GM10266 (cell line): ENCODE measurements around the gene ARGLU1.

Experiments
- DNase-seq: peaks from one replicate; pipeline ENCODE4 v3.0.0; 2012; ENCODE audit errors: extremely low spot score
- TF ChIP-seq, protein P1 (sequence below): IDR thresholded peaks from 2 replicates; pipeline ENCODE4 v1.5.1; 2012; ENCODE audit warnings: mild to moderate bottlenecking, low read depth; ENCODE audit not compliant: control insufficient read depth, insufficient read depth; ENCODE audit errors: missing control alignments

The ARGLU1 gene

DNA sequence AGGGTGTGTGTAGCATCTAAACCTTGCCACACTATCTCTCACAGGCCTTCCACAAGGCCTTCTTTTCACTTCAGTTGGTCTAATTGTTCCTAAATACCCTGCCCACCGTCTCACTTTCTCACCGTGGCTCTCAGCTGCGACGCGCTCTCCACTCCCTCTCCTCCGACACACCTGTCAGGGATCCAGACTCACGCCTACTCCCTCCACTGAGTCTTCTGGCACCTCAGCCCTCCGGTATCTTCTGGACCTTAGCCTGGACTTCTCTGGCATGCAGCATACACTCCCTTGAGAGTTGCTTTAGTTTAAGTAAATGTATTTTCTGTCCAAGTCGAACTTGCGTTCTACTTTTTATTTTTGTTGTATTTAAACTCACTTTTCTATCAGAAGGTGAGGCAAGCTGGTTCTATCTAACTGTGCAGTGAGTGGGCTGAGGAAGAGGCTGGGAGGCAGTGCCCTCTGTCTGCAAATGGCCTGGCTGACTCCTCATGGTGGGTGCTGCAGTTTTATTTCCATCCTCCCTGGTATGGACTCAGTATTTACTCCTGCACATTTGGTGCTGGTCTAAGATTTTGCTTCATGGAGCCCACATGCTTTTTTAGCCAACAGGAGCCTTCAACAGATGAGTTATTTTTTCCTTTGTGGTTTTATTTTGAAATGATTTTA is 28.5 kb upstream of the ARGLU1 start:
- DNase-seq, result no peak
- TF ChIP-seq, protein P1, sequence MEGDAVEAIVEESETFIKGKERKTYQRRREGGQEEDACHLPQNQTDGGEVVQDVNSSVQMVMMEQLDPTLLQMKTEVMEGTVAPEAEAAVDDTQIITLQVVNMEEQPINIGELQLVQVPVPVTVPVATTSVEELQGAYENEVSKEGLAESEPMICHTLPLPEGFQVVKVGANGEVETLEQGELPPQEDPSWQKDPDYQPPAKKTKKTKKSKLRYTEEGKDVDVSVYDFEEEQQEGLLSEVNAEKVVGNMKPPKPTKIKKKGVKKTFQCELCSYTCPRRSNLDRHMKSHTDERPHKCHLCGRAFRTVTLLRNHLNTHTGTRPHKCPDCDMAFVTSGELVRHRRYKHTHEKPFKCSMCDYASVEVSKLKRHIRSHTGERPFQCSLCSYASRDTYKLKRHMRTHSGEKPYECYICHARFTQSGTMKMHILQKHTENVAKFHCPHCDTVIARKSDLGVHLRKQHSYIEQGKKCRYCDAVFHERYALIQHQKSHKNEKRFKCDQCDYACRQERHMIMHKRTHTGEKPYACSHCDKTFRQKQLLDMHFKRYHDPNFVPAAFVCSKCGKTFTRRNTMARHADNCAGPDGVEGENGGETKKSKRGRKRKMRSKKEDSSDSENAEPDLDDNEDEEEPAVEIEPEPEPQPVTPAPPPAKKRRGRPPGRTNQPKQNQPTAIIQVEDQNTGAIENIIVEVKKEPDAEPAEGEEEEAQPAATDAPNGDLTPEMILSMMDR, result no peak

DNA sequence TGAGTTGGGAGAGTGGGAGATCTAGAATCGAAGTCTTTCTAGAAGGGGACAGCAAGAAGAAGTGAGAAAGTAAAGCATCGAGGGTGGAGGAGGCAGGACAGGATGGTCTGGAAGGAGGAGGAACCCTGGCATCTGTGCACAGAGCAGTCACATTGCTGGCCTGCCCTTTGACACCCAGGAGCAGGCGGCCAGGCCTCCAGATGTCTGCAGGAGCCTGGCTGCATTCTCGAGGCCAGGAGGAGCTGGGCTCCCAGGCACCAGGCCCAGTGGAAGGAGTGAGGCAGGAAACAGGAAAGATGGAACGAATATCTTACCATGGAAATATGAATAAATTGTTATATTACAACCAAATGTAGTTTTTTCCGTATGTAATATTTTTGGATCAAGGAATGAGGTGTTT is 27.7 kb upstream of the ARGLU1 start:
- no peak for DNase-seq

DNA sequence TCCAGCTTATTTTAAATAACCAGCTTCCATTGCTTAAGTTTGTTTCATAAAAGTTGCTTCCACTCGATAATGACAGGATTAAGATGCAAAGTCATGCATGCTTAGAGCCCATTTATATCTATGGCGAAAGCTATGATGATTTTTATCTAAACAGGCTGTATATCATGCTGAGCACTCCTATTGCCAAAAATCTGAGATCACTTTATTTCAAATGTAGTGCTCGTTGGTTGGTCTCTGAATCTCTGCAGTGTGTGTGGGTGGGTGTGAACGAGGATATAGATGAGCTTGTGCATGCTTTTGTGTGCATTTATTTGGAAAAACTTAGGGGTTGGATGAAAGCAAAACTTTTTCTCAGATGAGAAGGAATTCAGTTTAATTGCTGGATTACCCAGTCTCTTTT is 27.0 kb upstream of the ARGLU1 start:
- DNase-seq, result no peak

More for the DNA sequence above, 27.7 kb upstream of the ARGLU1 start:
- TF ChIP-seq, protein P1, result no peak

DNA sequence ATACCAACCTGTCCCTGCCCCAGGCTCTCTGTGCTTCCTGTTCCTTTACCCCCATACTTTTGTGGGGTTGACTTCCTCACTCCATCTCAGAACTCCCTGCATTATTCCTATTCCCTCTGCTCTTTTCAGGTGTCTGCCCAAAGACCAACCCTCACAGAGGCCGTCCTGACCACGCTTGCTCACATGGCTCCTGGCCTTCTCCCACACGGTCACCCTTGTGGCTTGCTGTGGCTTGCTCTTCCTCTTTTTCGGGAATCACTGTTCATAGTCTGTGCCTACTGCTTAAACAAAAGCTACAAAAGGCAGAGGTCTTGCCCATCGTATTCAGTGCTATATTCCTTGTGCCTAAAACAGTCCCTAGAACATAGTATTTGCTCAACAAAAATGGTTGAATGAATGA is 25.2 kb upstream of the ARGLU1 start:
- DNase-seq, result no peak
- TF ChIP-seq, protein P1, result no peak

More for the DNA sequence above, 27.0 kb upstream of the ARGLU1 start:
- TF ChIP-seq, protein P1, result no peak

DNA sequence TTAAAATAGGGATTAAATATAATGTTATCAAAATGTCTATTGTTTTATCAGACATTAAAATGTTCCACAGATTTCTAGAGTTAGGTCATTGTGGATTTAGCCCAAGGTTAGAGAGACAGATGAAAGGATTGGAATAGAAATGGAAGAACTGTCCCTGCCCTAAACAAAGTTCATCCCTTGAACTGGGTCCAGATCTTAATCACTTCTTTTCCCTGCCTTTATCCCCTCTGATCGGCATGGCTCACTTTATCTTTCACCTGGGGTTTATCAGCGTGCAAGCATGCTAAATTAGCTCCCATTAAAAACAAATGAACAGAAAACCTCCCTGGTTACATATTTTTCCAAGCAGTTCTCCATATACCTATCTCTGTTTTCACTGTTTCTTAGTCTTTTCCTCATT is 23.4 kb upstream of the ARGLU1 start:
- DNase-seq, result no peak
- TF ChIP-seq, protein P1, result no peak

DNA sequence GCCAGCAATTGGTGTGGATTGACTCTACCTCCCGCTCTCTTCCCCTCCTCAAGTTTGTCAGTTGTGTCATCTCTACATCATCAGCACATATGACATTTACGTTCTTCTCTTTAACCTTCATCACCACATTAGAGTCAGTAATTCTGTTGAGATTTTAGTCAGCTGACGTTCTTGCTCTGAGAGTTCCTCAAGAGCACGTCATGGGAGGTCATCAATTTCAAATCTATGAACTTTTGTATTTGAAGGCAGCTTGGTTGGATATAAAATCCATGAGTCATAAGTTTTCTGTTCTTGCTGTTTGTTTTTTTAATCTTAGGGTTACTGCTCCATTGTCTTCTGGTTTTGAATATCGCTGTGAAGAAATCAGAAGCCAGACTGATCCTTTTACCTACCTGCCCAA is 21.8 kb upstream of the ARGLU1 start:
- DNase-seq, result no peak
- TF ChIP-seq, protein P1, result no peak

DNA sequence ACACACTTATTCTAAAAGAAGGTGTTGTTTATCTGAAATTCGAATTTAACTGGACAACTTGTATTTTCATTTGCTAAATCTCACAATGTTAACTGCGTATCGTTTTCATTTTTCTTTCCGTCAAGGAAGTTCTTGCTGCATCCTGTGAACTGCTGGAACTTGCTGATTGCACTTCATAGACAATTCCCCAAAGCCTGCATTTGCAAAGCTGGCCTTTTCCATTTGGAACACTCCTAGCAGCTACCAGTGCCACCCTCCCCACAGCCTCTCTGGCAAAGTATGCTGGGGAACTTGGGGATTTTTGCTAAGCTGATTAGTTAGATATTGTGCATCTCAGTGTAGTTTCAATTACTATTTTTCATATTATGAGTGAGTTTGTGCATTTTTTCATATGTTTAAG is 20.4 kb upstream of the ARGLU1 start:
- DNase-seq, result no peak
- TF ChIP-seq, protein P1, result no peak
